Measurements from ENCODE around the gene STAMBP. TPM values are rescaled to one million over a fixed set of nuclear protein-coding genes. Genes with fewer than 3 reads are reported as not detected.
"Not testable (repeated sequence)": the region's sequence is repeated elsewhere in the genome, so short reads cannot be mapped to it uniquely, and the experiment has no call there.

Gene STAMBP
- polyA plus RNA-seq, 1 donor = 63.8 TPM

DNA sequence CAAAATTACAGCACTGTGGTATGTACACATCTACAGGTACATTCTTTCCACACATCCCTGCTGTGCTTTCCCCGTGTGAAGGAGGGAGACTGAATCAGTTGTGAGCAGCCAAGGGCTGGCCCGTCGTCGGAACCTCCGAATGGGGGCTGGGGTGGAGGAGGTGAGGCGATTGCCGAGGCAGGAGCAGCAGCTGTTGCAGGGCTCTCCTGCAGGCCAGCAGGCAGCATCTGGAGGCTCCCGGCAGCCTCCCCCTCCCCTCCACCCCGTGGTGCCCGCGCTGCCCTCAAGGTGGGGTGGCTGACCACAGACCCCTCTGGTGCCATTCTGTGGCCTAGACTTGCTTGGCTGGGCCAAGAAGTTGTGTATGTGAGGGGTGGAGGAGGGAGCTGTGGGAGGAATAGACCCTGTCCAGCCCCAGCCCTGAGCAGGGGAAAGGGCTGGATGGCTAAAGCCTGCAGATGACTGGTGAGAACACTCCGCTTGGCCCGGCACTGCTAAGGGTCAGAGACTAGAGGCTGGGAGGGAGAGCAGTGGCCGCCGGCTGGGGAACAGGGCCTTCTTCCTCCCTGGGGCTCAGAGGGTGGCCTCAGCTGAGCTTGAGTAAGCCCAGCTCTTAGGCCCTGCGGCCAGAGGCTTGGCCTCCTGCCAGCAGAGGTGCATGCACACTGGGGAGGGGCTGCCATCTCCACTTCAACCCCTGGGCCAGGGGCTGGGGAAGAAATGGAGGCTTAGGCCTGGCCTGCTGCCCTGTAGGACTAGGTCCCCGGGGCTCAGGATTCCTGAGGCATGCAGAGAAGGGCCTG, 7.6 kb downstream of the STAMBP start:
- DNase-seq = no peak

DNA sequence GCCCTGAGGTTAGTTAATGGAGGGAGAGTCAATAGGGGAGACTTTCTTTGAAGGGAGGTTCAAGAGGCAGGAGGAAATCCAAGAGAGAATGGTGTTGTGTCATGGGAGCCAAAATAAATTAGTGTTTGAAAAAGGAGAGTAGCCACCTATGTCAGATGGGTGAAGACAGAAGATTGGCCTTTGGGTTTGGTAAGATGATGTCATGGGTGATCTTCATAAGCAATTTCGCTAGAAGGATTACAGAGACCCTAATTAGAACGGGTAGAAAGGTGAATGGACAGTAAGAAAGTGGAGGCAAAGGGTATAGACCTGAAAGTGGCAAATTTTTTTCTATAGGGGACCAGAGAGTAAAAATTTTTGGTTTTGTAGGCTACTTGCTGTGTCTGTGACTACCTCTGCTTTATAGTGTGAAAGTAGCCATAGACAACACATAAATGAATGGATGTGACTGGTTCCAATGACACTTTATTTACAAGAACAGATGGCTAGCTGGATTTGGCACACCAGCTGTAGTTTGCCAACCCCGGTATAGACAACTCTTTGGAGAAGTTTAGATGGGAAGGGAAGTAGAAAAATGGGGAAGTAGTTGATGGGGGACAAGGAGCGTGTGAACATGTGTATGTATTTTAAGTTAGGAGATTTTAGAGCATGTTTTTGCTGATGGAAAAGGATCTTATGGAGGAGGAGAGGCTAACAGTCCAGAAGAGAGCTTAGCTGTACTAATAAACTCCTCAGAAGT, 9.3 kb downstream of the STAMBP start:
- no peak for DNase-seq

DNA sequence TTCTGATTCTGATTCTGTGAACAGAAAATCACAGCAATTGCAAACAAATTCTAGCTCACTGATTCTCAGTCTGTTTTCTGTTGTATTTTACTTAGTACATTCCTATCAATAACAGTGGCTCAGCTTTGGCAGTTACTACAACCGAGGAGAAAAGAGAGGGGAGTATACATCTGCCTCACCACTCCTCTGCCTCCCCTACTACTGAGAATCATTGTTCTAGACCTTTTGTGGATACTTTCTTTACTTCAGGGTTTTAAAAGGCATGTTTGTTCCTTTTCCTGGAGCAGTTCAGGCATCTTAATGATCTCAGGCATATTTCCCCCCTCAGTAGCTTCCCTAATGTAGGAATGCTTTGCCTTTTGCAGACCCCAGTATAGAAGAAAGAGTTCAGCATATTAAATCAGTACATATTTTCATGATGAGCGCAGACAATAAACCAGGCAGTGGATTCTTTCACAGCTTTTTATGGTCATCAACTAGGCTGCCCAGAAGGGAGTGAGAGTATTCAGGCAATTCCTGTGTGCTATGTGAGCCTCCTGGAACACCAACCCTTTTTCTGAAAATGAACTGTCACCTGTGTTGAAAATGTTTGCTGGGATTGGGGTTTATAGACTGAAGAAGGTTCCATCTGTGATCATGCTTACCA, 10.3 kb downstream of the STAMBP start:
- no peak for DNase-seq

DNA sequence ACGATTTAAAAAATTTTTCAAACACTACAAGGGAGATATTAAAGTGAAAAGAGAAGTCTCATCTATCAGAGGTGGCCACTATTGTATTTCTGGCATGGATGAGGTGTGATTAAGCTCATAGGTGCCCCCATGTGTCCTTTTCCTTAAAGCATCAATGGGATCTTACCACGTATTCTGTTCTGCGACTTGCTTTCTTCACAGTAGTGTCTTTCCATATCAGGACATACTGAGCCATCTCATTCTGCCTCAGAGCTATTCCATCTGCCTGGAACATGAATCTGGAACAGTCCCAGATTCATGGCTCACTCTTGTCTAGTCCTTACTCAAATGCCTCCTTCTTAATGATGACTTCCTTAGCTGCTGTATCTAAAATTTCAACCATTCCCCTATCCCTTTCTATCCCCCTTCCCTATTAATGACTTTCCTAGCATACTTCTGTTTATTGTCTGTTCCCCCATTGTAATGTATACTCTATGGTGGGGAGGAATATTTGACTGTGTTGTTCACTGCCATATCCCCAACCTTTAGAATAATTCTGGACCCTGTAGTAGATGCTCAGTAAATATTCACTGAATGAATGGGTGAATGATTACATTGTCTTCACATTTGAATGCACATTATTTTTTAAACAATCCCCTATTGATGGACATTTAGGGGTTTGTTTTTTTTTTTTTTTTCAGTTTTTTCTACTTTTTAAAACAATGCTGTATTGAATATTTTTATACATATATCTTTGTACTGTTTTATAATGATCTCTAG, 11.1 kb downstream of the STAMBP start:
- no peak for DNase-seq

DNA sequence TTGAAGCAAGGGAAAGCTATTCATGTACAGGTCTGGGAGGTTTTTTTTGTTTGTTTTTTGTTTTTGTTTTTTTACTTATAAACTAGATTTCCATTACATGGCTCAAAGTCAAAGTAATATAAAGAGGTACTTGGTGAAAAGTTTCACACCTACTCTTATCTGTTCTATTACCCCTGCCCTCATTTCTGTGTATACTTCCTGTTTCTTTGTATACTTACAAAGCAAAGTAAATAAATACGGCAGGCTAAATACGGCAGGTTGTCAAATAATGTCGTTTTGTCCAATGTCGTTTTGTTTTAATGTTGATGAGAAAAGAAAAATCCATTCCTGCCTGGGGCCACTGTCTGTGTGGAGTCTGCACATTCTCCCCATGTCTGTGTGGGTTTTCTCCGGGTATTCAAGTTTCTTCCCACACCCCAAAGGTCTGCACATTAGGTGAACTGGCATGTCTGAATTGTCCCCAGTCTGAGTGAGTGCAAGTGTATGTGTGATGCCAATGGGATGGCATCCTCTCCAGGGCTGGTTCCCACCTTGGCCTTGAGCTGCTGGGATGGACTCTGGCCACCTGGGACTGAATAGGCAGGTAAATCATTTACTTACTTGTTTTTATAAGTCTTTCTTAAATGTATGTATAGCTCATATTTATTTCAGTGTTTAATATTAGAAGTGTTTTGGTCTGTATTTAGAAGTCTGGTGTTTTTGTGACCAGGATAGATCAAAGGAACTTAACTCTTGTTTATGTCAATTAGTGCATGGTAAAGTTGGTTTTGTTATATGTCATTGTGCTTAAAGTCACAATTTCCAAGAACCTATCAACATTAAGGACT, 13.4 kb downstream of the STAMBP start:
- no peak for DNase-seq

DNA sequence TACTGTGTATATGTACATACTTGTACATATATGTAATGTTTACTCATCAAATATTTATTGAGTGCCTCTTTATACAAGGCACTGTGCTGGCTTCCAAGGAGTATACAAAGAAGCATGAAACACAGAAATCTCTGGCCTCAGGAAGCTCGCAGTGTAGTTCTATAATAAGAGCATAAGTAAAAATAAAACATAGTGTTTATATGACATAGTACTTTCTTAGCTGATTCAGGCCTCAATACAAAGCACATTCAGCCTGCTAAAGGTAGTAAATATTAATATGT, 13.9 kb downstream of the STAMBP start:
- DNase-seq = no peak

DNA sequence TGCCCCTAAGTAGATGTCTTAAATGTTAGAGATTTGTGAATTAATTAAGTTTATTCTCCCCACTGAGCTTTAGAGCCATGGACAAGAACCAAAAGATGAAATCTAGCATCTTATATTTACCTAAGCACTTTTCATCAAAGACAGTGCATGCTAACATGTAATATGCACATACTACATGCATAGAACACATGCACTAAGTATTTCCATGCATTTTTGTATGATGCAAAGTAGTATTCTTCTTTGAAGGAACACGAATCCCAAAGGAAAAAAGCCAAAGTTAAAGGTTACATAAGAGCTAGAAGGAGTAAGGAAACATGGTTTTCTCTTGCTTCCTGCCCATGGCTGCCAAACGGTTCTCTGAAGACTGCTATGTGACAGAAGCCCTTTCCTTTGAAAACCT, 15.3 kb downstream of the STAMBP start:
- no peak for DNase-seq

DNA sequence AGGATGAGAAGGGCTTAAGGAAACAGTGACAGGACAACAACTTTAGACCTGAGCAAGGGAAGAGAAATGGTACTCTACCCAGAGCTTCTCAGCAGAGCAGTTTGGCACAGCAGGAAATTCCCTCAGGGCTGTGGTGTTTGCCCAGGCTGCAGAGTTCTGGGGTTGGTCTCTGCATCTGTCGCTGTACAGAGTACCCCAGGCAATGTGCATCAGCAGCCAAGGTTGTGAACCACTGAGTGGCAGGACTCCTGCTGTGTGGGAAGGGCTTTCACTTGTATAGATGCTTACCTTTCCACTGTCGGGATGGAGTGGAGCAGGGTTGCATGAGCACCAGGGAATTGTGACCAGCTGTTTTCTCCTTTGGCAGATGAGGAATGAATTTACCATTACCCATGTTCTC, 21.2 kb downstream of the STAMBP start:
- DNase-seq = no peak

DNA sequence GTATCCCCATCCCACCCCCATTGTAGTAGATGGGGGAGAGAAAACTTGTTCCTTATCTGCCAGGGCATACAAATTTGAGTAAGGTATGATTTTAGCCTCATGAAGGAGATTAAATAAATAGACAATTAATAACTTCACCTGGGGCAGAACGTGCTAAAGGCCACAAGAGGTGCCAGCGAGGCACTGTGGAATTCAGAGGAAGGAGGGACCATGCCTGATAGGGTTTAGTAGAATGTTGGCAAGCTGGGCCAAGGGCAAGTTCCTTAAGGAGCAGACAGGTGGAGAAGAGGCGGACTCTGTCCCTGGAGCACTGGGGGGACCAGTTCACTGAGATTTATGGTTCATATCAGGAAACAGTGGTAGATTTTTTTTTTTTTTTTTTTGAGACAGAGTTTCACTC, 22.5 kb downstream of the STAMBP start:
- DNase-seq = no peak

DNA sequence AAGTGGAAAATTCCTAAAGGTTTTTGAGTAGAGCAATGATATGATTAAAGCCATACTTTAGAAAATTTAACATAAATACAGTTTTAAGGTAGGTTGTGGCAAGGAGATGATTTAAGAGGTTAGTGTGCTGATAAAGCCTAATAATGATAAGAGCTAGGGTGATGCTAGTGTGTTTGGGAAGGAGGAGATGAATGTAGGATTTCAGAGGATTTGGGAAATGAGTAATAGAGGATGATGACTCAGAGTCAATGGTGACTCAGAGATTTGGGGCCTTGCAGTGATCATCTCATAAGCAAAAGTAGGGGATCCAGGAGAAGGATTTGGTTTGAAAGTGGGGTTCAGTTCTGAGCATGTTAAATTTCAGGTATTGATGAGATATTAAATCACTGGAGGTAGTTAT, 23.3 kb downstream of the STAMBP start:
- DNase-seq = no peak

DNA sequence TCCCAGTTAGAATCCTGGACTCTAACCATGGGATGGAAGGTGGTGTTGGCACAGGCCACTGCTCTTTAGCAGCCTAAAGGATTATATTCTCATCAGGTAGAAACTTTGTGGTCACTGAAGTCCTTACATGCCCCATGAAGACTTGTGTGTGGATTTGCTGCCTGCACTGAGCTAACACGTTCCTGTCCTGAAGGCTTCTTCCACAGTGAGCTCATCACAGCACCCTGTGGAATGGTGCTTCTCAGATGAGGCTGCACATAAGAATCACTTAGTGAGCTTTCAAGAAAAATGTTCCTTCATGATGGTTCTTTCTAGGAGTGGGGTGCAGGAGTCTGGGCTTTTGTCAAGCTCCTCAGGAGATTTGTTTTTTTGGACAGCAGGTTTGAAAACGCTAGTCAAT, 26.8 kb downstream of the STAMBP start:
- DNase-seq = no peak

DNA sequence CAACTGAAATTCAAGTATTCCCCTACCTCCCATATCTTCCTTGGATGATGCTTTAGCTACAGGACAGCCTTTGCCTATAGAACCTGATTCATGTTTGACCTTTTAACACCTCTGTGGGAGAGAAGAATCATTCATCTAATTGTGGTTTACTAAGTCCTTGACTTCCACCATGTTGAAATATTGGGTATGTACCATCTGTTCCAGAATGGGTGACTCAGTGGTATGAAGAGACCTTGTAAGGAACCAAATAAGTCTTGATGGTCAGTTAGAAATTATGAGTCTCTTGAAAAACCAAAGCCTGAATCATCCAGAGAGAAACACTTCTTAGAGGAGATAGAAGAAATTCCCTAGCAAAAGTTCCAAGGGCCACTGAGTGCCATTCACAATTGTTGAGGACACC, 27.5 kb downstream of the STAMBP start:
- DNase-seq = no peak

DNA sequence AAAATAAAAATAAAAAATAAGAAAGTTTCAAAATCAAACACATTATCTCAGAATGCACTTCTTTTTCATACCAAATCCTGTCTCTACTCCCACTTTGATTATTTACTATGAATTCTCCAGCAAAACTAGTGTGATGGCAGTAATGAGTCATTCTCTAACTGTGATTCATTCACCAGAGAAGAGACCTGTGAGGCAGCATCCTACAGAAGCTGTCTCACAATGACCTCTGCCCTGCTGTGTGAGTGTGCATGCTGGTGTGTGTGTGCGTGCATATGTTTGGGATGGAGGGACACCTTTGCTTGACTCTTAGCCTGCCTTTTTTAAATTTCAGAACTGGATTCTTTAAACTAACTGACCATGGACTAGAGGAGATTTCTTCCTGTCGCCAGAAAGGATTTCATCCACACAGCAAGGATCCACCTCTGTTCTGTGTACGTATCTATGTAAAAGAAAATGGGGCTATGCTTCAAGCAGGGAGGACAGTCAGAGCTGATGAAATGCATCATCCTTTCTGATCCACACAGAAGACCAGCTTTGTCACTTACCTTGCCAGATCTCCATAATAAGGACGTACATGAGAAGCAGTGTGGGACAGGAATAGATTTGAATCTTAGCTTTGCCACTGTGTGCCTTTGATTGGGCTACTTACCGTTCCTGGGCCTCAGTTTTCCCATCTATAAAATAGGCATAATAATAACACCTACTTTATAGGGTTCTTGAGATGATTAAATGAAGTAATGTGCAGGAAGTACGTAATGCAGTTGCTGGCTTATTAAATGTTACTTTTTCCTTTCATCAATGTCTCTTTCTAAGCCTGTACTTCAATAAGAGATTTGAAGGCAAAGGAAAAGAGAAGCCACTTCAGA, 31.2 kb downstream of the STAMBP start:
- no peak for DNase-seq

DNA sequence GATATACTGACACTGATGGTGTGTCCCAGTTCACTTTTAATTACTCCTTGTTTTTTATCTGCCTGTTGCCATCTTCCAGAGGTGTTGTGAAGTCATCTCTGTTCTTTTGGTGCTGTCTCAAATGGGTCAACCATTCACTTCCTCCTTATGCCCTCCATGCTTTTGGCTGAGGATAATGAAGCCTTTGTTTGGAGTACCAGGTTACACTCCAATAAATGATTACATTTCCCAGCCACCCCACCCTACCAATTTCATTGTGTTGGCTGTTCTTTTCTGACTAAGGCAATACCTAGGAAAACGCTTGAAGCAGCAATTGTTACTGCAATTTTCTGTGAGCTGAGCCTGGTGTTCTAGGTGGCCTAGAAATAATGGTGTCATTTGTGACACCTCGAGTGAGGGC, 34.2 kb downstream of the STAMBP start:
- DNase-seq = no peak

DNA sequence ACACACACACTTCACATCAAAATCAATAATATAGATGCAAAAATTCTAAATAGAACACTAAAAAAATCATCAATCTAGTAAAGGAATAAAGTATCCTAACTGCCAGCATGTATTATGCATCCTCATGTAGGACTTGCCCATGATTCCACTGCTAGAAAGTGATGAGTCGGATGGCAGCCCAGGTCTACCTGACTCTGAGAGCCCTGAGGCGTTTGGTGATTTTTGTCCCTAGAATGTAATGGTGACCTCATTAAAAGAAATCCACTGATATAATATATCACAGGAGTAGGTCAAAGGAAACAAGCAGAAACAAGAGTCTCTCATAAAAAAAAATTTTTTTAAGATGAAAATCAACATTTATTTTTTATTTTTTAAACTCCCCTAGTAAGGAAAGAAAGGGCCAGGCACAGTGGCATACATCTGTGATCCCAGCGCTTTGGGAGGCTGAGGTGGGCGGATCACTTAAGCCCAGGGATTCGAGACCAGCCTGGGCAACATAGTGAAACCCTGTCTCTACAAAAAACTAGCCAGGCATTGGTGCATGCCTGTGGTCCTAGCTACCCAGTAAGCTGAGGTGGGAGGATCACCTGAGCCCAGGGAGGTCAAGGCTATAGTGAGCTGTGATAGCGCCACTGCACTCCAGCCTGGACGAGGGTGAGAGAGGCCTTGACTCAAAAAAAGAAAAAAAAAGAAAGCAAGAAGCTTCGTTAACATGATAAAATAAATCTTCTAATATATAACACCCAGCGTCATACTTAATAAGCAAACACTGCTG, 39.6 kb downstream of the STAMBP start:
- no peak for DNase-seq

DNA sequence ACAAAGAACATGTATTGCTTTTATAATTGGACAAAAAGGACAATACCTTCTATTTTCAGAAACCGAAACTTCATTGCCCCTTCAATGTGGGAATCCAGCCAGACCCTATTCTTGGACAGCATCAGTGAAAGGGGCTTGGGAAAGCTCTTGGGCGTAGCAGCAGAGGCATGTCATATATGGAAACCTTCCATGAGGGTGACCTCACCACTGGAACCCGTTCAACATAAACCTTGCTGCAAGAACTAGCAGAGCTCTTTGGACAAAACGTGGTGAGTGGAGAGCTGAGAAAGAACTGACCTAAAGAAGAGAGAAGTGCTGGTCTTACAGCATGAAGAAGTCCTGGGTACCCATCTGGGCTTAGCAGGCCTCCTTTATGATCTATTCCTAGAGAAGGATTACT, 41.3 kb downstream of the STAMBP start:
- peak; percentile 21 for DNase-seq

DNA sequence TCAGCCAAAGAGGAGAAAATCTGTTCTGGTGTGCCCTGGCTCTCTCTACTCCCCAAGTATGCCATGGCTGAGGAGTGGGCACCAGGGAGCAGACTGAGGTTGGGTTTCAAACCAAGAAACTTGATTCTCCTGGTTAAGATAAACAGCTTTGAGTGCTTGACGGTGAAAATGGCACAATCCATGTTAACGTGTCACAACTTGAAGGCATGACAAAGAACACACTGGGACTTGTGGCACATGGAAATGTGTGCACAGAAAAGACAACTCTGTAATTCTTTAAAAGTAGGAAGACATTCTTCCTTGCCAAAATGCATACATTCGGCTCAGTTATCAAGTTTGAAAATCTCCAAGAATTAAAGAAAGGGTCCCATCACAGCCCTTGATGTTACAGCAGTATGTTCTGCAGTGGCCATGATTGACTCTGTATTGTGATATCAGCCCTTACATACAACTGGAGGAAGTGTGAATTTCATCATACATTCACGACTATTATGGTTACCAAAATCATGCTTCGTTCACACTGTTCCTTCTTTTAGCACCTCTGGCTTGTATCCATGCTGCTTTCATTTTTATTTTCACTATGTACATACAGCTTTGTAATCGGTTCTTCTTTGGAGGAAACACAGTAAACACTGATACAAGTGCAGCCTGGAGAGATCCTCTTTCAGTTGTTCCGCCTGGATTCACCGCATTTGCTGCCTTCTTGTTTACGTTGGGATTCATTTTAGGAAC, 48.5 kb downstream of the STAMBP start:
- peak; percentile 4 for DNase-seq

DNA sequence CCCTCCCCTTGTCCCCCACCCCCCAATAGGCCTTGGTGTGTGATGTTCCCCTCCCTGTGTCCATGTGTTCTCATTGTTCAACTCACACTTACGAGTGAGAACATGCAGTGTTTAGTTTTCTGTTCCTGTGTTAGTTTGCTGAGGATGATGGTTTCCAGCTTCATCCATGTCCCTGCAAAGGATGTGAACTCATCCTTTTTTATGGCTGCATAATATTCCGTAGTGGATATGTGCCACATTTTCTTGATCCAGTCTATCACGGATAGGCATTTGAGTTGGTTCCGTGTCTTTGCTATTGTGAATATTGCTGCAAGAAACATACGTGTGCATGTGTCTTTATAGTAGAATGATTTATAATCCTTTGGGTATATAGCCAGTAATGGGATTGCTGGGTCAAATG, 49.2 kb downstream of the STAMBP start:
- DNase-seq = not testable (repeated sequence)

DNA sequence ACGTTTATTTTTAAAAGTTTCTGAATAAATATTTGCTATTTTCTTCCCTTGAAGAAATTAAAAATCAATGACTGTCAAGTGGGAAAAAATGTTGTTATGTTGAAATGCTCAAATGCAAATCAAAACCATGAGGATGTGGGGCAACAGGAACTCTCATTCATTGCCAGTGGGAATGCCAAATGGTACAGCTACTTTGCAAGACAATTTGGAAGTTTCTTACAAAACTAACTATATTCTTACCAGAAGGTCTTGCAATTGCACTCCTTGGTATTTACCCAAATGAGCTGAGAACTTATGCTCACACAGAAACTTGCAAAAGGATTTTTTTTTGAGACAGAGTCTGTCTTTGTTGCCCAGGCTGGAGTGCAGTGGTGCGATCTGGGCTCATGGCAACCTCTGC, 56.6 kb downstream of the STAMBP start:
- no peak for DNase-seq
